Upper lobe of right lung (tissue), 1 donor: ENCODE results near the gene LOXHD1. TPM values are rescaled to one million over a fixed set of nuclear protein-coding genes. Genes with fewer than 3 reads are reported as not detected.

Experiments used
- ATAC-seq: fragments of 200-7000 bp; cut with Tn5 transposase; one replicate; pipeline ENCODE4 v1.9.1; 2020; ENCODE audit warnings: mild to moderate bottlenecking, moderate library complexity
- DNase-seq: peaks from one replicate; pipeline ENCODE4 v3.0.0-alpha.2; 2020
- H3K27ac ChIP-seq: fragments of 200-600 bp; one replicate; pipeline ENCODE4 v1.8.0; 2022
- H3K27me3 ChIP-seq: fragments of 200-600 bp; one replicate; pipeline ENCODE4 v1.8.0; 2022; ENCODE audit warnings: mild to moderate bottlenecking
- H3K36me3 ChIP-seq: fragments of 200-600 bp; one replicate; pipeline ENCODE4 v1.8.0; 2022
- H3K4me1 ChIP-seq: fragments of 200-600 bp; one replicate; pipeline ENCODE4 v1.8.0; 2022
- H3K4me3 ChIP-seq: fragments of 200-600 bp; one replicate; pipeline ENCODE4 v1.8.0; 2022; ENCODE audit warnings: mild to moderate bottlenecking
- H3K9me3 ChIP-seq: fragments of 200-600 bp; one replicate; pipeline ENCODE4 v1.8.0; 2022
- intact Hi-C: fragments of 100-400 bp; cut with DNase I; formaldehyde crosslinking; loops from one replicate; pipeline ENCODE4 v1.11.0; 2022
- total RNA-seq: library from RNA; stranded (reverse); fragmentation: NEBNext Ultra II Directional; extraction: Animal tissue kit (Norgen Biotek cat#: 25700); gene quantifications from one replicate; pipeline ENCODE4 v1.2.1, GENCODE V29; 2021
- TF ChIP-seq, protein P1 (sequence below): fragments of 200-600 bp; IDR thresholded peaks from one replicate; pipeline ENCODE4 v1.8.0; 2022; ENCODE audit warnings: antibody characterized with exemption
- donor health status: DM: no; HTN: yes; CAD: no; lungs with severe emphysema.

The LOXHD1 gene
- total RNA-seq, 1 donor from 2014 or later, result 2.7 TPM

- intact Hi-C loops, result no loop called here
- H3K4me3 ChIP-seq, result no peak overlapping the region
- H3K36me3 ChIP-seq, result no peaks in the 10 kb centered on the region
- no peaks in the 10 kb centered on the region for H3K27me3 ChIP-seq
- TF ChIP-seq, protein P1, sequence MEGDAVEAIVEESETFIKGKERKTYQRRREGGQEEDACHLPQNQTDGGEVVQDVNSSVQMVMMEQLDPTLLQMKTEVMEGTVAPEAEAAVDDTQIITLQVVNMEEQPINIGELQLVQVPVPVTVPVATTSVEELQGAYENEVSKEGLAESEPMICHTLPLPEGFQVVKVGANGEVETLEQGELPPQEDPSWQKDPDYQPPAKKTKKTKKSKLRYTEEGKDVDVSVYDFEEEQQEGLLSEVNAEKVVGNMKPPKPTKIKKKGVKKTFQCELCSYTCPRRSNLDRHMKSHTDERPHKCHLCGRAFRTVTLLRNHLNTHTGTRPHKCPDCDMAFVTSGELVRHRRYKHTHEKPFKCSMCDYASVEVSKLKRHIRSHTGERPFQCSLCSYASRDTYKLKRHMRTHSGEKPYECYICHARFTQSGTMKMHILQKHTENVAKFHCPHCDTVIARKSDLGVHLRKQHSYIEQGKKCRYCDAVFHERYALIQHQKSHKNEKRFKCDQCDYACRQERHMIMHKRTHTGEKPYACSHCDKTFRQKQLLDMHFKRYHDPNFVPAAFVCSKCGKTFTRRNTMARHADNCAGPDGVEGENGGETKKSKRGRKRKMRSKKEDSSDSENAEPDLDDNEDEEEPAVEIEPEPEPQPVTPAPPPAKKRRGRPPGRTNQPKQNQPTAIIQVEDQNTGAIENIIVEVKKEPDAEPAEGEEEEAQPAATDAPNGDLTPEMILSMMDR, result no peak
- H3K9me3 ChIP-seq, result no peaks in the 10 kb centered on the region
- no peaks in the 10 kb centered on the region for H3K4me1 ChIP-seq
- ATAC-seq (no peak), DNase-seq (no peak)
- H3K27ac ChIP-seq, result no peak overlapping the region
These were observed 45.5 kb upstream of the LOXHD1 start for GRCh38 chr18:46702471-46702870.

- no peaks in the 10 kb centered on the region for H3K36me3 ChIP-seq
- ATAC-seq, result no peak
- TF ChIP-seq, protein P1, result no peak
- no peaks in the 10 kb centered on the region for H3K9me3 ChIP-seq
- H3K27me3 ChIP-seq, result no peaks in the 10 kb centered on the region
- no peak overlapping the region for H3K4me3 ChIP-seq
- DNase-seq, result no peak
- intact Hi-C loops, result no loop called here
- no peaks in the 10 kb centered on the region for H3K4me1 ChIP-seq
- H3K27ac ChIP-seq, result no peak overlapping the region
These were observed 43.2 kb upstream of the LOXHD1 start for GRCh38 chr18:46700066-46700824.

- intact Hi-C loops, result no loop called here
- H3K4me1 ChIP-seq, result no peaks in the 10 kb centered on the region
- TF ChIP-seq, protein P1, result no peak
These were observed 39.7 kb upstream of the LOXHD1 start for GRCh38 chr18:46696702-46697101.

GRCh38 chr18:46696268-46696667, 39.2 kb upstream of the LOXHD1 start:
- no peak for ATAC-seq
- H3K27ac ChIP-seq, result no peak overlapping the region
- no peak for DNase-seq
- no peak overlapping the region for H3K4me3 ChIP-seq
- no peaks in the 10 kb centered on the region for H3K36me3 ChIP-seq
- H3K4me1 ChIP-seq, result no peaks in the 10 kb centered on the region
- intact Hi-C loops, result no loop called here
- H3K9me3 ChIP-seq, result no peaks in the 10 kb centered on the region
- H3K27me3 ChIP-seq, result no peaks in the 10 kb centered on the region
- TF ChIP-seq, protein P1, result no peak

More at GRCh38 chr18:46696702-46697101, 39.7 kb upstream of the LOXHD1 start:
- H3K9me3 ChIP-seq, result no peaks in the 10 kb centered on the region
- no peak overlapping the region for H3K4me3 ChIP-seq
- H3K27me3 ChIP-seq, result no peaks in the 10 kb centered on the region
- no peak for DNase-seq
- no peak for ATAC-seq
- no peak overlapping the region for H3K27ac ChIP-seq
- no peaks in the 10 kb centered on the region for H3K36me3 ChIP-seq

DNA sequence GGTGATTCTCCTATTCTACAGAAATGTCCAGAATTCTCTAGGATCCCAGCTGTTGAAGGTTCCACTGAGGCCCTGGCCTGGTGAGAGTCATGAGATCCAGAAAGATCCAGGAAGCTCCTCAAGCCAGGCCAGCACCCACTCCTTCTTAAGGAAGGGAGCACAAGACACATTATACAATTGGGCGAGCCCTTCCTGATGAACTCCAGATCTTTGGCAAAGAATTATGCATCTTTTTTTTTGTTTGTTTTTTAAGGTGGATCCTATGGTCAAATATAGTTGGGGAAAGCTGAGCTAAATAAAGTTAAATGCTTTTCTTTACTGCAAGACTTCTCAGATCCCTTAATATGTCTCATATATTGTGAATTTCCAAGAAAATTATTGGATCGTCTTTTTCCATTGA, 37.0 kb upstream of the LOXHD1 start:
- Histone ChIP-seq H3K9me3 (no peaks in the 10 kb centered on the region), H3K27me3 (no peaks in the 10 kb centered on the region), H3K4me1 (no peaks in the 10 kb centered on the region), H3K36me3 (no peaks in the 10 kb centered on the region), H3K27ac (no peak overlapping the region), H3K4me3 (no peak overlapping the region)
- intact Hi-C loops, result no loop called here
- TF ChIP-seq, protein P1, result no peak
- no peak for ATAC-seq
- no peak for DNase-seq
